ENCODE measurements around the gene SLC8A1. TPM values are rescaled to one million over a fixed set of nuclear protein-coding genes. Genes with fewer than 3 reads are reported as not detected.

The SLC8A1 gene
- total RNA-seq, 1 donor from 2014 or later: 82.9 TPM

GRCh38 chr2:40421631-40422297 is 30.1 kb downstream of the SLC8A1 start:
- no peak for DNase-seq (ENCODE audit: low spot score)

GRCh38 chr2:40420478-40420877 is 31.4 kb downstream of the SLC8A1 start:
- DNase-seq (ENCODE audit: low spot score): no peak

GRCh38 chr2:40419364-40419762 is 32.5 kb downstream of the SLC8A1 start:
- DNase-seq (ENCODE audit: low spot score): no peak

GRCh38 chr2:40418614-40419363 is 33.1 kb downstream of the SLC8A1 start:
- no peak for DNase-seq (ENCODE audit: low spot score)

- no peak for DNase-seq (ENCODE audit: low spot score)
These were observed 35.4 kb downstream of the SLC8A1 start for GRCh38 chr2:40416486-40416885.

GRCh38 chr2:40415391-40415790 is 36.5 kb downstream of the SLC8A1 start:
- no peak for DNase-seq (ENCODE audit: low spot score)

GRCh38 chr2:40412456-40412855 is 39.4 kb downstream of the SLC8A1 start:
- no peak for DNase-seq (ENCODE audit: low spot score)

GRCh38 chr2:40410695-40411094 is 41.2 kb downstream of the SLC8A1 start:
- no peak for DNase-seq (ENCODE audit: low spot score)

GRCh38 chr2:40409734-40410133 is 42.2 kb downstream of the SLC8A1 start:
- DNase-seq (ENCODE audit: low spot score): no peak

- no peak for DNase-seq (ENCODE audit: low spot score)
These were observed 45.2 kb downstream of the SLC8A1 start for GRCh38 chr2:40406485-40407289.

- no peak for DNase-seq (ENCODE audit: low spot score)
These were observed 46.4 kb downstream of the SLC8A1 start for GRCh38 chr2:40405465-40405864.

- DNase-seq (ENCODE audit: low spot score): no peak
These were observed 47.4 kb downstream of the SLC8A1 start for GRCh38 chr2:40404517-40404916.

- DNase-seq (ENCODE audit: low spot score): no peak
These were observed 48.6 kb downstream of the SLC8A1 start for GRCh38 chr2:40403233-40403836.

GRCh38 chr2:40401896-40402295 is 50.0 kb downstream of the SLC8A1 start:
- DNase-seq (ENCODE audit: low spot score): no peak

GRCh38 chr2:40400336-40400953 is 51.4 kb downstream of the SLC8A1 start:
- DNase-seq (ENCODE audit: low spot score): no peak

GRCh38 chr2:40397765-40398164 is 54.1 kb downstream of the SLC8A1 start:
- no peak for DNase-seq (ENCODE audit: low spot score)

- no peak for DNase-seq (ENCODE audit: low spot score)
These were observed 55.8 kb downstream of the SLC8A1 start for GRCh38 chr2:40396124-40396523.

GRCh38 chr2:40395169-40396073 is 56.5 kb downstream of the SLC8A1 start:
- no peak for DNase-seq (ENCODE audit: low spot score)

- DNase-seq (ENCODE audit: low spot score): no peak
These were observed 57.3 kb downstream of the SLC8A1 start for GRCh38 chr2:40394597-40394996.

GRCh38 chr2:40394031-40394430 is 57.9 kb downstream of the SLC8A1 start:
- no peak for DNase-seq (ENCODE audit: low spot score)

GRCh38 chr2:40388161-40388560 is 63.7 kb downstream of the SLC8A1 start:
- no peak for DNase-seq (ENCODE audit: low spot score)

All from mucosa of gallbladder (tissue), 1 donor.